Hepatocyte (in vitro differentiated cells): ENCODE measurements around the gene DAB1.

Source experiments
- CTCF ChIP-seq: fragments of 200-600 bp; sonication (generic); IDR thresholded peaks from 2 replicates; pipeline ENCODE4 v1.5.1; 2016; ENCODE audit warnings: antibody characterized with exemption, mild to moderate bottlenecking; ENCODE audit not compliant: poor library complexity
- EZH2phosphoT487 ChIP-seq: fragments of 200-600 bp; sonication (generic); IDR thresholded peaks from one replicate; pipeline ENCODE4 v1.6.1; 2018; ENCODE audit warnings: antibody characterized with exemption, mild to moderate bottlenecking, low read depth, moderate library complexity; ENCODE audit not compliant: unreplicated experiment, severe bottlenecking

- TF ChIP-seq CTCF (no peak), EZH2phosphoT487 (no peak)
Measured at GRCh38 chr1:57142999-57143398, 280.9 kb downstream of the DAB1 start.
